ENCODE results near the gene MFAP4. TPM values are rescaled to one million over a fixed set of nuclear protein-coding genes. Genes with fewer than 3 reads are reported as not detected.

Gene MFAP4
- polyA plus RNA-seq, 1 donor from 2014 or later, result not detected

GRCh38 chr17:19366637-19366972 lies 20.4 kb downstream of the MFAP4 start:
- Histone ChIP-seq H3K79me2 (replicated peaks; ENCODE audit: insufficient read depth, low read length) (peaks cover 5% of the 10 kb centered on the region), H3K9me3 (ENCODE audit: low read length) (no peaks in the 10 kb centered on the region), H2AFZ (ENCODE audit: low read depth, low read length) (no peak overlapping the region), H4K20me1 (ENCODE audit: insufficient read depth) (no peaks in the 10 kb centered on the region), H3K4me2 (ENCODE audit: low read length) (no peak overlapping the region), H3K27ac (ENCODE audit: low read length) (no peak overlapping the region), H3K27me3 (ENCODE audit: insufficient read depth, low read depth, low read length) (no peaks in the 10 kb centered on the region), H3K9ac (ENCODE audit: low read length) (no peak overlapping the region), H3K36me3 (ENCODE audit: insufficient read depth, low read length) (no peaks in the 10 kb centered on the region), H3F3A (ENCODE audit: insufficient read depth, low read length, poor library complexity, severe bottlenecking) (no peaks in the 10 kb centered on the region), H3K9me2 (ENCODE audit: insufficient read depth, low read length) (no peaks in the 10 kb centered on the region), H3K4me3 (ENCODE audit: low read length) (no peak overlapping the region)
- TF ChIP-seq EZH2 (IDR thresholded peaks at IDR 0.05; ENCODE audit: borderline replicate concordance, insufficient read depth, low read length, poor library complexity, severe bottlenecking) (no peak), TAF1 (IDR thresholded peaks at IDR 0.05; ENCODE audit: low read depth) (no peak)

DNA sequence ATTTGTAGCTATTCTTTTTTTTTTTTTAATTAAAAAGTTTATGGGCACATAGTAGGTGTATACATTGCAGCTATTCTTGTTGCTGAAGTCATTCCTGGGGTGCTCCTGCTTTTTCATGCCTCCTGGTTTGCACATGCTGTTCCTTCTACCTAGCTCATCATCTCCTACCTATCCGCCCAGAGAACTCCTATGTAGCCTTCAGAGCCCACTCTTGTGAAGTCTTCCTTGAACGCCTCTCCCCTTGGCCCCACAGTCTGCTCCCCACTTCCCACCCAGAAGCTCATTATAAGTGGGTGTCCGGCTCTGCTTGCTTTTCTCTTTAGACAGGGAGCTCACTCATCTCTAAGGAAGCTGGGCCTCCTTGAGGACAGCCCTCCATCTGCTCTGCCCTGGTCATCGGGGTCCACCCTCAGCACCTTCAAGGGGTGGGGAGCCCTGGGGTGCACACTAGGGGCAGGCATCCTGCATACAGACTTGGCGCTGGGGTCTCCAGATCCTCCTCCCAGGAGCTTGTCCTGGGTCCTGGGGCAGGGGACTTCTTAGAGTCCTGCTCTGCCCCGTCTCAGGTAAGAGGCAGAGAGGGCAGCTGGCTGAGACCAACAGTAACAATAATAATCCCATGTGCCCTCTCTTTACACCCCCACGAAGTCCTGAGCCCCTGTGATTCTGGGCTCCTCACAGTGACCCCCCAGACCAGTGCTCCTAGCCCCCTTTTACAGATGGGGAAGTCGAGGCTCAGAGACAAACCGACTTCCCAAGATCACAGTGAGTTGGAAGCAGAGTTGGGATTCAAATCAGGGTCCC lies 21.0 kb downstream of the MFAP4 start:
- Histone ChIP-seq H2AFZ (ENCODE audit: low read depth, low read length) (no peak overlapping the region), H3K9me2 (ENCODE audit: insufficient read depth, low read length) (no peaks in the 10 kb centered on the region), H3K27me3 (ENCODE audit: insufficient read depth, low read depth, low read length) (no peaks in the 10 kb centered on the region), H3K79me2 (replicated peaks; ENCODE audit: insufficient read depth, low read length) (peaks cover 7% of the 10 kb centered on the region), H3F3A (ENCODE audit: insufficient read depth, low read length, poor library complexity, severe bottlenecking) (no peaks in the 10 kb centered on the region), H3K4me2 (ENCODE audit: low read length) (no peak overlapping the region), H3K9ac (ENCODE audit: low read length) (no peak overlapping the region), H3K27ac (ENCODE audit: low read length) (no peak overlapping the region), H3K4me3 (ENCODE audit: low read length) (no peak overlapping the region), H3K36me3 (ENCODE audit: insufficient read depth, low read length) (no peaks in the 10 kb centered on the region), H4K20me1 (ENCODE audit: insufficient read depth) (no peaks in the 10 kb centered on the region), H3K9me3 (ENCODE audit: low read length) (no peaks in the 10 kb centered on the region)
- TF ChIP-seq RAD21 (conservative IDR thresholded peaks at IDR 0.05), result no peak
- no peak for TF ChIP-seq TAF1 (IDR thresholded peaks at IDR 0.05; ENCODE audit: low read depth)
- TF ChIP-seq, protein P1, sequence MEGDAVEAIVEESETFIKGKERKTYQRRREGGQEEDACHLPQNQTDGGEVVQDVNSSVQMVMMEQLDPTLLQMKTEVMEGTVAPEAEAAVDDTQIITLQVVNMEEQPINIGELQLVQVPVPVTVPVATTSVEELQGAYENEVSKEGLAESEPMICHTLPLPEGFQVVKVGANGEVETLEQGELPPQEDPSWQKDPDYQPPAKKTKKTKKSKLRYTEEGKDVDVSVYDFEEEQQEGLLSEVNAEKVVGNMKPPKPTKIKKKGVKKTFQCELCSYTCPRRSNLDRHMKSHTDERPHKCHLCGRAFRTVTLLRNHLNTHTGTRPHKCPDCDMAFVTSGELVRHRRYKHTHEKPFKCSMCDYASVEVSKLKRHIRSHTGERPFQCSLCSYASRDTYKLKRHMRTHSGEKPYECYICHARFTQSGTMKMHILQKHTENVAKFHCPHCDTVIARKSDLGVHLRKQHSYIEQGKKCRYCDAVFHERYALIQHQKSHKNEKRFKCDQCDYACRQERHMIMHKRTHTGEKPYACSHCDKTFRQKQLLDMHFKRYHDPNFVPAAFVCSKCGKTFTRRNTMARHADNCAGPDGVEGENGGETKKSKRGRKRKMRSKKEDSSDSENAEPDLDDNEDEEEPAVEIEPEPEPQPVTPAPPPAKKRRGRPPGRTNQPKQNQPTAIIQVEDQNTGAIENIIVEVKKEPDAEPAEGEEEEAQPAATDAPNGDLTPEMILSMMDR (IDR thresholded peaks at IDR 0.05; ENCODE audit: poor library complexity, severe bottlenecking), result no peak
- no peak for TF ChIP-seq EZH2 (IDR thresholded peaks at IDR 0.05; ENCODE audit: borderline replicate concordance, insufficient read depth, low read length, poor library complexity, severe bottlenecking)
- no peak for TF ChIP-seq MXI1 (conservative IDR thresholded peaks at IDR 0.05; ENCODE audit: poor library complexity, severe bottlenecking)
- no peak for TF ChIP-seq SMC3 (conservative IDR thresholded peaks at IDR 0.05; ENCODE audit: poor library complexity)

- TF ChIP-seq RAD21 (conservative IDR thresholded peaks at IDR 0.05) (no peak), EZH2 (IDR thresholded peaks at IDR 0.05; ENCODE audit: borderline replicate concordance, insufficient read depth, low read length, poor library complexity, severe bottlenecking) (no peak), REST (IDR thresholded peaks at IDR 0.05; ENCODE audit: borderline replicate concordance) (no peak)
- H4K20me1 ChIP-seq (ENCODE audit: insufficient read depth), result no peaks in the 10 kb centered on the region
Measured at GRCh38 chr17:19365499-19365817, 21.5 kb downstream of the MFAP4 start.

More at GRCh38 chr17:19365499-19365817, 21.5 kb downstream of the MFAP4 start:
- Histone ChIP-seq H3F3A (ENCODE audit: insufficient read depth, low read length, poor library complexity, severe bottlenecking) (no peaks in the 10 kb centered on the region), H3K9ac (ENCODE audit: low read length) (no peak overlapping the region), H3K4me2 (ENCODE audit: low read length) (no peak overlapping the region), H3K79me2 (replicated peaks; ENCODE audit: insufficient read depth, low read length) (peaks cover 7% of the 10 kb centered on the region), H3K9me2 (ENCODE audit: insufficient read depth, low read length) (no peaks in the 10 kb centered on the region), H3K9me3 (ENCODE audit: low read length) (no peaks in the 10 kb centered on the region), H3K4me3 (ENCODE audit: low read length) (no peak overlapping the region), H3K36me3 (ENCODE audit: insufficient read depth, low read length) (no peaks in the 10 kb centered on the region), H2AFZ (ENCODE audit: low read depth, low read length) (no peak overlapping the region), H3K27me3 (ENCODE audit: insufficient read depth, low read depth, low read length) (no peaks in the 10 kb centered on the region), H3K27ac (ENCODE audit: low read length) (no peak overlapping the region)

Data from neural cell (in vitro differentiated cells).